Neutrophil (primary cell): Measurements from ENCODE around the gene DNMT3A.
A peak's percentile ranks its signal among the peaks of the same experiment; 100 is the strongest.

Source experiments
- H3K27ac ChIP-seq: fragments of 200-600 bp; sonication (generic); 2 replicates; pipeline ENCODE4 v1.5.1; 2016; ENCODE audit warnings: mild to moderate bottlenecking, moderate library complexity
- H3K27me3 ChIP-seq: fragments of 200-600 bp; sonication (generic); 2 replicates; pipeline ENCODE4 v1.6.0; 2016; ENCODE audit warnings: mild to moderate bottlenecking
- H3K36me3 ChIP-seq: fragments of 200-600 bp; sonication (generic); 2 replicates; pipeline ENCODE4 v1.5.1; 2017
- H3K4me1 ChIP-seq, 2 experiments: fragments of 200-600 bp in 1 of 2; sonication (generic) in 1 of 2; 1 replicate in 1 of 2; 2 replicates in 1 of 2; pipeline versions ENCODE4 v1.5.1 to v1.6.1; 2013 to 2016; ENCODE audit warnings: low read depth in 1 of 2, low read length in 1 of 2, mild to moderate bottlenecking in 1 of 2, moderate library complexity in 1 of 2; ENCODE audit not compliant: control insufficient read depth in 1 of 2, insufficient read depth in 1 of 2
- H3K4me3 ChIP-seq, 2 experiments: fragments of 200-600 bp in 1 of 2; sonication (generic) in 1 of 2; 1 replicate in 1 of 2; 2 replicates in 1 of 2; pipeline ENCODE4 v1.5.1; 2013 to 2016; ENCODE audit warnings: low read depth in 1 of 2, low read length in 1 of 2, mild to moderate bottlenecking in 1 of 2, moderate library complexity in 1 of 2
- H3K9me3 ChIP-seq: fragments of 200-600 bp; sonication (generic); 2 replicates; pipeline ENCODE4 v1.5.1; 2016
- CTCF ChIP-seq: fragments of 200-600 bp; sonication (generic); IDR thresholded peaks from 2 replicates; pipeline ENCODE4 v1.5.1; 2016; ENCODE audit warnings: antibody characterized with exemption

DNMT3A gene

DNA sequence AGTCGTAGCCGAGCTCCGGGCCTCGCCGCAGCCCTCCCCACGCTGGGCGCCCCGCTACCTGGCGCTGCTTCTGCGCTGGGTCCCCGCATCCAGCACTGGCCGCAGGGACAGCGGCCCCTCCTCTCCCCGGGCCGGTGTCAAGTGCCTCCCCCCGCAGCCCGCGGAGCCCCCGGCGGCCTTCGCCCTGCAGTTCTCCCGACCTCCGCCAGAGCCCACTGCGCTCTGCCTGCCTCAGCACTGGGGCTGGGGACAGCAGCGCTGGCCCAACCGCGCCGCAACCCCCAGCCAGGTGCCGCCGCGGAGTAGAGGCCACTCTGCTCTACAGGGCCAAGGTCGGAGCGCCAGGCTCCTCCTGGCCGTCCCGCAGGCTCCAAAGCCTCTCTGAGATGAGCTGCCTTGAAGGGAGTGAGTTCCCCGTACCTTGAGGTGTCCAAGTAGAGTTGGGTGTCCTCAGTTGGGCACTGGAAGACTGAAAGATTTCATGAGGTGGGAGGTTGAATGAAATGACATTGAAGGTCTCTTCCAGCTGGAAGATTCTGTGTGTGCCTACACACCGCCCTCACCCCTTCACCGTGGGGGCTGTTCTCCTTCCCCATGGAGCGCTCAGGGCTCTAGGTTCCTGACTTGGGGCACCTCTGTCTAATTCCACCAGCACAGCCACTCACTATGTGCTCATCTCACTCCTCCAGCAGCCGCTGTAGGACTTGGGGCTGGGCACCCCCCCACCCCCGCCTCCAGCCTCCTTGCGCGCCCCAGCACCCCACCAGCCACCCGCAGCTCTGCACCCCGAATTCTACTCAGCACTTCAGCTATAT is 854 bp upstream of the DNMT3A start:
- Histone ChIP-seq H3K27me3 (peaks cover 36% of the 10 kb centered on the region), H3K27ac (peak overlapping the region; percentile 60), H3K4me3 (peak overlapping the region; percentile 70 to 71), H3K4me1 (peaks cover 8 to 20% of the 10 kb centered on the region in 2 experiments), H3K36me3 (no peaks in the 10 kb centered on the region), H3K9me3 (no peaks in the 10 kb centered on the region)
- TF ChIP-seq CTCF: peak; percentile 94

GRCh38 chr2:25341011-25341727 is 556 bp downstream of the DNMT3A start:
- peak overlapping the region; percentile 58 to 67 for H3K4me3 ChIP-seq
- H3K36me3 ChIP-seq: no peaks in the 10 kb centered on the region
- no peaks in the 10 kb centered on the region for H3K9me3 ChIP-seq
- H3K27ac ChIP-seq: peak overlapping the region; percentile 67
- peaks cover 36% of the 10 kb centered on the region for H3K27me3 ChIP-seq
- H3K4me1 ChIP-seq: peaks cover 8 to 20% of the 10 kb centered on the region in 2 experiments
- no peak for TF ChIP-seq CTCF

DNA sequence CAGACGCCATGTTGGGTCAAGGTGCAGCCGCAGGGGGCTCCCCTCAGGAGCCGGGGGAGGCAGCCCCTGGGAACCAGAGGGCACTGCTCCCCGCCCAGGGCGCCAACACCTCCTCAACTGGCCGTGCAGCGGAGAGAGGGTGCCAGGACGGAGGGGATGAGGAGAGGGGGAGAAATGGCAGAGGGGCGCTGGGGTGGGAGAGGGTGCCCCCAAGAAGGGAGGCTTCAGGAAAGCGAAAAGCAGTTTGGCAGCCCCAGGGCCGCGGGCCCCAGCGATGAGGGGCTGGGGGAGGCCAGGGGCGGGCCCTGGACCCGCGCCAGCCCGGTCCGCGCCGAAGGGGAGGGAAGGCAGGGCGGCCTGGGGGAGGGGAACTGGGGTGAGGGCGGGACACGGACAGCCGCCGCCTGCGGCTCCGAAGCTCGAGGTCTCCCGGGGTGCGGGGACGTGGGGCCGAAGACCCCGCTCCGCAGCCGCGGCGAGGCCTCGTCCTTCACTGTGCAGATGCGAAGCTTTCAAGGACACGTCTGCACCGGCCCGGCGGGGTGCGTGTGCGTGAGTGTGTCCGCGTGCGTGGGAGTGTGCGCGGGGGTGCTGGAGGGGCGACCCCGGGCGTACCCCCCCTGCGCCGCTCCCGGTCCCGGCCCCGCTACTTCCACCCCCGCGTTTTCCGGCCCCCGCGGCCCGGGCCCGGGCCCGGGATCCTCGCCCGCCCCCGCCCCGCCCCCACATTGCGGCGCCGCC is 1.4 kb downstream of the DNMT3A start:
- H3K27me3 ChIP-seq: peaks cover 33% of the 10 kb centered on the region
- H3K4me3 ChIP-seq: peak overlapping the region; percentile 58 to 67
- H3K36me3 ChIP-seq: no peaks in the 10 kb centered on the region
- peaks cover 8 to 20% of the 10 kb centered on the region in 2 experiments for H3K4me1 ChIP-seq
- peak overlapping the region; percentile 67 for H3K27ac ChIP-seq
- no peaks in the 10 kb centered on the region for H3K9me3 ChIP-seq
- TF ChIP-seq CTCF: no peak

GRCh38 chr2:25339791-25340180 is 1.9 kb downstream of the DNMT3A start:
- Histone ChIP-seq H3K9me3 (no peaks in the 10 kb centered on the region), H3K36me3 (no peaks in the 10 kb centered on the region), H3K27ac (no peak overlapping the region), H3K27me3 (peaks cover 28% of the 10 kb centered on the region), H3K4me3 (peak overlapping the region; percentile 17 to 67), H3K4me1 (peaks cover 8 to 20% of the 10 kb centered on the region in 2 experiments)
- no peak for TF ChIP-seq CTCF

GRCh38 chr2:25339211-25339674 is 2.5 kb downstream of the DNMT3A start:
- no peaks in the 10 kb centered on the region for H3K36me3 ChIP-seq
- TF ChIP-seq CTCF: no peak
- H3K9me3 ChIP-seq: no peaks in the 10 kb centered on the region
- no peak overlapping the region for H3K27ac ChIP-seq
- peaks cover 8 to 20% of the 10 kb centered on the region in 2 experiments for H3K4me1 ChIP-seq
- H3K4me3 ChIP-seq: peak overlapping the region in 1 of 2 experiments; percentile 17
- H3K27me3 ChIP-seq: peaks cover 27% of the 10 kb centered on the region
